Kidney (tissue), 14 donors: ENCODE data around the gene GALNT18. TPM values are rescaled to one million over a fixed set of nuclear protein-coding genes. Genes with fewer than 3 reads are reported as not detected.
A peak's percentile ranks its signal among the peaks of the same experiment; 100 is the strongest.

Source experiments
- DNase-seq, 5 donors: peaks; one replicate each; pipeline ENCODE4 v3.0.0-alpha.2; 2013 to 2020
- FAIRE-seq: peaks from 2 replicates; lab custom pipeline; 2012; peaks lifted over from hg19 to GRCh38; lab: Jason Lieb, UNC
- H3K27ac ChIP-seq, 2 donors: one replicate each; pipeline ENCODE4 v1.7.0; 2013; ENCODE audit warnings: low read depth in 2 of 2, low read length in 2 of 2, inconsistent platforms in 1 of 2
- H3K27me3 ChIP-seq: one replicate; pipeline ENCODE4 v1.7.1; 2013; ENCODE audit warnings: low read length, inconsistent platforms; ENCODE audit not compliant: control insufficient read depth, insufficient read depth
- H3K36me3 ChIP-seq, 3 donors: one replicate each; pipeline versions ENCODE4 v1.7.0 to v1.7.1; 2013; ENCODE audit warnings: low read length in 3 of 3, control low read depth in 1 of 3, inconsistent platforms in 1 of 3; ENCODE audit not compliant: insufficient read depth in 3 of 3, control insufficient read depth in 2 of 3
- H3K4me1 ChIP-seq, 3 donors: one replicate each; pipeline versions ENCODE4 v1.7.0 to v1.7.1; 2013; ENCODE audit warnings: low read length in 3 of 3, inconsistent platforms in 1 of 3, low read depth in 1 of 3; ENCODE audit not compliant: control insufficient read depth in 2 of 3, insufficient read depth in 2 of 3
- H3K4me3 ChIP-seq, 3 donors: one replicate each; pipeline versions ENCODE4 v1.7.0 to v1.8.1; 2013; ENCODE audit warnings: low read length in 3 of 3, control low read depth in 1 of 3, inconsistent platforms in 1 of 3
- H3K9ac ChIP-seq, 3 donors: one replicate each; pipeline versions ENCODE4 v1.7.0 to v1.7.1; 2013; ENCODE audit warnings: low read length in 3 of 3, control low read depth in 1 of 3, inconsistent platforms in 1 of 3
- H3K9me3 ChIP-seq, 3 donors: one replicate each; pipeline versions ENCODE4 v1.7.0 to v1.7.1; 2013; ENCODE audit warnings: low read length in 3 of 3, control low read depth in 1 of 3, inconsistent platforms in 1 of 3; ENCODE audit not compliant: control insufficient read depth in 2 of 3, insufficient read depth in 1 of 3
- CTCF ChIP-seq: IDR thresholded peaks from 3 replicates; pipeline ENCODE4 v1.5.1; 2012; ENCODE audit warnings: mild to moderate bottlenecking, moderate library complexity, borderline replicate concordance; ENCODE audit not compliant: insufficient read depth; ENCODE audit errors: extremely low read depth
- intact Hi-C: fragments of 100-400 bp; cut with DNase I; formaldehyde crosslinking; loops from one replicate; pipeline ENCODE4 v1.11.1; 2022
- polyA plus RNA-seq: library from polyadenylated mRNA; stranded (reverse); fragments of 350-450 nt; fragmentation: Illumina TruSeq; extraction: RNeasy Lipid Tissue Mini Kit (QIAGEN cat#74804); gene quantifications from one replicate; pipeline ENCODE4 v1.2.3, GENCODE V29; 2014; ENCODE audit warnings: low read depth, low replicate concordance; ENCODE audit not compliant: insufficient read depth
- total RNA-seq: library from RNA; stranded (reverse); fragmentation: NEBNext Ultra II Directional; extraction: Animal tissue kit (Norgen Biotek cat#: 25700); gene quantifications from one replicate; pipeline ENCODE4 v1.2.1, GENCODE V29; 2021
- donor health status: control.
- donor health status: control.
- donor health status: control.
- donor health status: control.
- donor health status: control.
- donor health status: DM: yes; HTN: yes; CAD: no.
- donor health status: Normal renal cell carcinoma (clear cell type).

The GALNT18 gene
- total and polyA plus RNA-seq, 2 donors from 2014 or later, result 27.2 to 42.1 TPM

- DNase-seq, result no peak
- H3K27ac ChIP-seq, result no peak overlapping the region
- intact Hi-C loops, result no loop called here
- no peaks in the 10 kb centered on the region for H3K27me3 ChIP-seq
- H3K4me3 ChIP-seq, result no peak overlapping the region
- no peaks in the 10 kb centered on the region for H3K4me1 ChIP-seq
- FAIRE-seq, result no peak
- H3K9ac ChIP-seq, result no peak overlapping the region
- TF ChIP-seq CTCF, result no peak
- peaks cover 0 to 8% (median 0%) of the 10 kb centered on the region in 3 donors for H3K36me3 ChIP-seq
- no peaks in the 10 kb centered on the region for H3K9me3 ChIP-seq
These were observed 320.6 kb downstream of the GALNT18 start for GRCh38 chr11:11301212-11301611.

GRCh38 chr11:11297578-11297977 is 324.2 kb downstream of the GALNT18 start:
- no peaks in the 10 kb centered on the region for H3K36me3 ChIP-seq
- no peak overlapping the region for H3K9ac ChIP-seq
- no peak for TF ChIP-seq CTCF
- H3K4me3 ChIP-seq, result no peak overlapping the region
- H3K9me3 ChIP-seq, result no peaks in the 10 kb centered on the region
- peak in 1 of 5 donors; percentile 17 for DNase-seq
- no peaks in the 10 kb centered on the region for H3K27me3 ChIP-seq
- intact Hi-C loops, result no loop called here
- no peak overlapping the region for H3K27ac ChIP-seq
- no peaks in the 10 kb centered on the region for H3K4me1 ChIP-seq
- FAIRE-seq, result no peak

GRCh38 chr11:11296434-11296833 is 325.4 kb downstream of the GALNT18 start:
- no peak overlapping the region for H3K4me3 ChIP-seq
- H3K36me3 ChIP-seq, result no peaks in the 10 kb centered on the region
- DNase-seq, result peak in 1 of 5 donors; percentile 13
- H3K27ac ChIP-seq, result no peak overlapping the region
- no peaks in the 10 kb centered on the region for H3K9me3 ChIP-seq
- no peak overlapping the region for H3K9ac ChIP-seq
- H3K4me1 ChIP-seq, result peaks cover 0 to under 1% (median 0%) of the 10 kb centered on the region in 3 donors
- intact Hi-C loops, result no loop called here
- no peak for TF ChIP-seq CTCF
- no peaks in the 10 kb centered on the region for H3K27me3 ChIP-seq
- no peak for FAIRE-seq

- H3K9me3 ChIP-seq, result no peaks in the 10 kb centered on the region
- no peaks in the 10 kb centered on the region for H3K27me3 ChIP-seq
- H3K4me1 ChIP-seq, result peaks cover 0 to 5% (median 0%) of the 10 kb centered on the region in 3 donors
- TF ChIP-seq CTCF, result no peak
- no peak for DNase-seq
- no peaks in the 10 kb centered on the region for H3K36me3 ChIP-seq
- no peak overlapping the region for H3K4me3 ChIP-seq
- intact Hi-C loops, result no loop called here
- H3K9ac ChIP-seq, result no peak overlapping the region
- H3K27ac ChIP-seq, result no peak overlapping the region
- FAIRE-seq, result no peak
These were observed 327.3 kb downstream of the GALNT18 start for GRCh38 chr11:11294551-11294855.
